GM12878 (cell line): Measurements from ENCODE around the gene COL3A1. TPM values are rescaled to one million over a fixed set of nuclear protein-coding genes. Genes with fewer than 3 reads are reported as not detected.
A peak's percentile ranks its signal among the peaks of the same experiment; 100 is the strongest.

Source experiments
- ASH2L ChIP-seq: fragments of 300-600, 200-600 bp; sonication (generic); IDR thresholded peaks from 2 replicates; pipeline ENCODE4 v1.6.1; 2017; ENCODE audit warnings: low read depth, mild to moderate bottlenecking, borderline replicate concordance
- BHLHE40 ChIP-seq, 2 experiments: fragments of 450-650 bp in 1 of 2; IDR thresholded peaks; 2 replicates each; pipeline ENCODE4 v1.6.1; 2011 to 2017; ENCODE audit warnings: low read depth in 2 of 2, borderline replicate concordance in 1 of 2, improper control_type of control experiment in 1 of 2, low read length in 1 of 2, mild to moderate bottlenecking in 1 of 2
- CREM ChIP-seq: IDR thresholded peaks from 2 replicates; pipeline ENCODE4 v1.6.1; 2014; ENCODE audit warnings: antibody characterized with exemption, low read depth
- EED ChIP-seq: sonication (generic); IDR thresholded peaks from 2 replicates; pipeline ENCODE4 v1.6.1; 2016; ENCODE audit warnings: antibody characterized with exemption, low read depth
- GABPA ChIP-seq: IDR thresholded peaks from 2 replicates; pipeline ENCODE4 v1.6.1; 2014; ENCODE audit warnings: antibody characterized with exemption, low read depth, mild to moderate bottlenecking, inconsistent platforms
- KLF5 ChIP-seq: fragments of 450-650 bp; IDR thresholded peaks from 2 replicates; pipeline ENCODE4 v1.6.1; 2014; ENCODE audit warnings: mild to moderate bottlenecking; ENCODE audit not compliant: partially characterized antibody
- MEF2B ChIP-seq: fragments of 450-650 bp; IDR thresholded peaks from 2 replicates; pipeline ENCODE4 v1.6.1; 2018; ENCODE audit warnings: mild to moderate bottlenecking, moderate library complexity; ENCODE audit not compliant: partially characterized antibody, poor library complexity, severe bottlenecking
- WRNIP1 ChIP-seq: IDR thresholded peaks from 2 replicates; pipeline ENCODE4 v1.6.1; 2011; ENCODE audit warnings: low read depth, low read length, improper control_type of control experiment, borderline replicate concordance
- ZNF274 ChIP-seq: IDR thresholded peaks from one replicate; pipeline ENCODE4 v1.8.0; 2011; ENCODE audit not compliant: insufficient read length, insufficient read depth
- ZNF622 ChIP-seq: fragments of 450-650 bp; IDR thresholded peaks from 2 replicates; pipeline ENCODE4 v1.6.1; 2017; ENCODE audit warnings: mild to moderate bottlenecking, inconsistent platforms
- ZZZ3 ChIP-seq: IDR thresholded peaks from 2 replicates; pipeline ENCODE4 v1.6.1; 2011; ENCODE audit warnings: low read depth; ENCODE audit not compliant: control insufficient read depth, insufficient read length
- polyA plus RNA-seq, 11 experiments: library from polyadenylated mRNA; depleted of rRNA in 4 of 11; unstranded in 6 of 11; stranded (reverse) in 5 of 11; fragments of >200 nt; fragmentation: Nextera tagmentation in 4 of 11; fragmentation: Illumina TruSeq in 1 of 11; extraction: Ambion mirVana in 4 of 11; extraction: Trizol in 1 of 11; gene quantifications; 1 replicate in 1 of 11; 2 replicates in 10 of 11; pipeline versions ENCODE4 v1.2.1 to v1.2.3, GENCODE V29; 2011 to 2016; ENCODE audit warnings: inconsistent platforms in 2 of 11, missing spikeins in 2 of 11, low read depth in 1 of 11
- total RNA-seq, 4 experiments: library from RNA; depleted of rRNA in 3 of 4; stranded (reverse); fragments of >200 nt in 3 of 4; fragmentation: Illumina TruSeq in 1 of 4; extraction: Trizol in 1 of 4; gene quantifications; 2 replicates each; pipeline versions ENCODE4 v1.2.1 to v1.2.3, GENCODE V29; 2013 to 2021
- TF ChIP-seq, protein P1 (sequence below): fragments of 150-350 bp; IDR thresholded peaks from 2 replicates; pipeline ENCODE4 v1.6.1; 2014; ENCODE audit warnings: mild to moderate bottlenecking, low read depth, low read length
- TF ChIP-seq, protein P2 (sequence below): fragments of 450-650 bp; IDR thresholded peaks from 2 replicates; pipeline ENCODE4 v1.6.1; 2017; ENCODE audit warnings: mild to moderate bottlenecking, low read depth, inconsistent platforms; ENCODE audit not compliant: poor library complexity, severe bottlenecking
- TF ChIP-seq, protein P3 (sequence below): fragments of 450-650 bp; formaldehyde crosslinking; IDR thresholded peaks from 2 replicates; pipeline ENCODE4 v1.4.0; 2022; ENCODE audit warnings: mild to moderate bottlenecking, moderate library complexity
- TF ChIP-seq, protein P4 (sequence below): fragments of 450-650 bp; conservative IDR thresholded peaks from 2 replicates; pipeline ENCODE4 v1.6.1; 2017; ENCODE audit warnings: mild to moderate bottlenecking, moderate library complexity
- TF ChIP-seq, protein P5 (sequence below): IDR thresholded peaks from 2 replicates; pipeline ENCODE4 v1.6.1; 2011; ENCODE audit warnings: low read depth, mild to moderate bottlenecking, low read length, moderate library complexity, borderline replicate concordance; ENCODE audit errors: extremely low read depth
- TF ChIP-seq, protein P6 (sequence below): fragments of 450-650 bp; IDR thresholded peaks from 2 replicates; pipeline ENCODE4 v1.6.1; 2017; ENCODE audit warnings: mild to moderate bottlenecking

Gene COL3A1
- total and polyA plus RNA-seq, 10 of the 15 experiments (the other 5 are each of a cell fraction or from before 2014, with no cell fraction given), result 0.04 to 0.67 (median 0.10) TPM; not detected in 2

DNA sequence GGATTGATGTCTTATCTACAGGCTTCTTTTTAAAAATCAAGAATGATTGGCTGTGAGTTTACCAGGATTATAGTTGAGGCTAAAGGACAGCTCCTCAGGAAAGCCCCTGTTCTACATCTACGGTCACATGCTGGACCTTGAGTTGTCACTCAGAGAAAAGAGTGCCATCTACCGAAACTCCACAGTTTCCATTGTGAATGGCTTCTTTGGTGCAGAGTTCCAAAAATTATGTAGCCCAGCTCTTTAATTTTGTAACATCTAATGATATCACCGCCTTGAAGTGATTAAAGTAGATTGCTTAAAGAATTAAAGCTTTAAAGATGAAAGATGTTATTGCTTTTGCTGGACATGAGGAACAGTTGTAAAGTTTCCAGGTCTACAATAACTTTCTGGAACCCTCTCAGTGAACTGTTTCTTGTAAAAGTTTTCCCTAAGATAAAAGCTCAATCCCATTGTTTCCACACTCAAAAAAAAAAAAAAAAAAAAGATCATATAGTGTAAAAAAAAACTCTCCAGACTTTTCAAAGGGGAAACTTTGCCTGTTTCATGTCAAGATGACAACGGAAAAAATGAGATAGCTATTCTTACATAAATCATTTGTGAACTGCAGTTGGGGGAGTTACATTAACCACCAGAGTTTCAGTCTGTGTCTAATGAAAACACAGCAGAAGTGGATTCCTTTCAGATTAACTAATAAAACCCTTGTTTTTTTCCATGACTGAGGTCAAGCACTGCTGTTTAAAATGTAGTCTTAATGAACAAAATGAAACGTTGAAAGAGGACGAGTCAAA, 4.3 kb downstream of the COL3A1 start (continued):
- no peak for TF ChIP-seq ZNF274
- TF ChIP-seq BHLHE40 (IDR thresholded peaks at IDR 0.05; ENCODE audit: borderline replicate concordance in 1 of 2, low read depth in 2 of 2, low read length in 1 of 2), result peak in 1 of 2 experiments; percentile 41; a peak in 1 of 4 replicates
- no peak for TF ChIP-seq MEF2B
- no peak for TF ChIP-seq WRNIP1
- no peak for TF ChIP-seq EED
- TF ChIP-seq, protein P1, sequence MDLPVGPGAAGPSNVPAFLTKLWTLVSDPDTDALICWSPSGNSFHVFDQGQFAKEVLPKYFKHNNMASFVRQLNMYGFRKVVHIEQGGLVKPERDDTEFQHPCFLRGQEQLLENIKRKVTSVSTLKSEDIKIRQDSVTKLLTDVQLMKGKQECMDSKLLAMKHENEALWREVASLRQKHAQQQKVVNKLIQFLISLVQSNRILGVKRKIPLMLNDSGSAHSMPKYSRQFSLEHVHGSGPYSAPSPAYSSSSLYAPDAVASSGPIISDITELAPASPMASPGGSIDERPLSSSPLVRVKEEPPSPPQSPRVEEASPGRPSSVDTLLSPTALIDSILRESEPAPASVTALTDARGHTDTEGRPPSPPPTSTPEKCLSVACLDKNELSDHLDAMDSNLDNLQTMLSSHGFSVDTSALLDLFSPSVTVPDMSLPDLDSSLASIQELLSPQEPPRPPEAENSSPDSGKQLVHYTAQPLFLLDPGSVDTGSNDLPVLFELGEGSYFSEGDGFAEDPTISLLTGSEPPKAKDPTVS, result no peak
- no peak for TF ChIP-seq ASH2L
- no peak for TF ChIP-seq KLF5
- TF ChIP-seq, protein P2, sequence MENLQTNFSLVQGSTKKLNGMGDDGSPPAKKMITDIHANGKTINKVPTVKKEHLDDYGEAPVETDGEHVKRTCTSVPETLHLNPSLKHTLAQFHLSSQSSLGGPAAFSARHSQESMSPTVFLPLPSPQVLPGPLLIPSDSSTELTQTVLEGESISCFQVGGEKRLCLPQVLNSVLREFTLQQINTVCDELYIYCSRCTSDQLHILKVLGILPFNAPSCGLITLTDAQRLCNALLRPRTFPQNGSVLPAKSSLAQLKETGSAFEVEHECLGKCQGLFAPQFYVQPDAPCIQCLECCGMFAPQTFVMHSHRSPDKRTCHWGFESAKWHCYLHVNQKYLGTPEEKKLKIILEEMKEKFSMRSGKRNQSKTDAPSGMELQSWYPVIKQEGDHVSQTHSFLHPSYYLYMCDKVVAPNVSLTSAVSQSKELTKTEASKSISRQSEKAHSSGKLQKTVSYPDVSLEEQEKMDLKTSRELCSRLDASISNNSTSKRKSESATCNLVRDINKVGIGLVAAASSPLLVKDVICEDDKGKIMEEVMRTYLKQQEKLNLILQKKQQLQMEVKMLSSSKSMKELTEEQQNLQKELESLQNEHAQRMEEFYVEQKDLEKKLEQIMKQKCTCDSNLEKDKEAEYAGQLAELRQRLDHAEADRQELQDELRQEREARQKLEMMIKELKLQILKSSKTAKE, result peak; percentile 42
- TF ChIP-seq, protein P3, sequence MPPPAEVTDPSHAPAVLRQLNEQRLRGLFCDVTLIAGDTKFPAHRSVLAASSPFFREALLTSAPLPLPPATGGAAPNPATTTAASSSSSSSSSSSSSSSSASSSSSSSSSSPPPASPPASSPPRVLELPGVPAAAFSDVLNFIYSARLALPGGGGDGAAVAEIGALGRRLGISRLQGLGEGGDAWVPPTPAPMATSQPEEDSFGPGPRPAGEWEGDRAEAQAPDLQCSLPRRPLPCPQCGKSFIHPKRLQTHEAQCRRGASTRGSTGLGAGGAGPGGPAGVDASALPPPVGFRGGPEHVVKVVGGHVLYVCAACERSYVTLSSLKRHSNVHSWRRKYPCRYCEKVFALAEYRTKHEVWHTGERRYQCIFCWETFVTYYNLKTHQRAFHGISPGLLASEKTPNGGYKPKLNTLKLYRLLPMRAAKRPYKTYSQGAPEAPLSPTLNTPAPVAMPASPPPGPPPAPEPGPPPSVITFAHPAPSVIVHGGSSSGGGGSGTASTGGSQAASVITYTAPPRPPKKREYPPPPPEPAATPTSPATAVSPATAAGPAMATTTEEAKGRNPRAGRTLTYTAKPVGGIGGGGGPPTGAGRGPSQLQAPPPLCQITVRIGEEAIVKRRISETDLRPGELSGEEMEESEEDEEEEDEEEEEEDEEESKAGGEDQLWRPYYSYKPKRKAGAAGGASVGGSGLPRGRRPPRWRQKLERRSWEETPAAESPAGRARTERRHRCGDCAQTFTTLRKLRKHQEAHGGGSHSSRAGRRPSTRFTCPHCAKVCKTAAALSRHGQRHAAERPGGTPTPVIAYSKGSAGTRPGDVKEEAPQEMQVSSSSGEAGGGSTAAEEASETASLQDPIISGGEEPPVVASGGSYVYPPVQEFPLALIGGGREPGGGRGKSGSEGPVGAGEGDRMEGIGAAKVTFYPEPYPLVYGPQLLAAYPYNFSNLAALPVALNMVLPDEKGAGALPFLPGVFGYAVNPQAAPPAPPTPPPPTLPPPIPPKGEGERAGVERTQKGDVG, result no peak
- TF ChIP-seq ZNF622, result no peak
- TF ChIP-seq, protein P4, sequence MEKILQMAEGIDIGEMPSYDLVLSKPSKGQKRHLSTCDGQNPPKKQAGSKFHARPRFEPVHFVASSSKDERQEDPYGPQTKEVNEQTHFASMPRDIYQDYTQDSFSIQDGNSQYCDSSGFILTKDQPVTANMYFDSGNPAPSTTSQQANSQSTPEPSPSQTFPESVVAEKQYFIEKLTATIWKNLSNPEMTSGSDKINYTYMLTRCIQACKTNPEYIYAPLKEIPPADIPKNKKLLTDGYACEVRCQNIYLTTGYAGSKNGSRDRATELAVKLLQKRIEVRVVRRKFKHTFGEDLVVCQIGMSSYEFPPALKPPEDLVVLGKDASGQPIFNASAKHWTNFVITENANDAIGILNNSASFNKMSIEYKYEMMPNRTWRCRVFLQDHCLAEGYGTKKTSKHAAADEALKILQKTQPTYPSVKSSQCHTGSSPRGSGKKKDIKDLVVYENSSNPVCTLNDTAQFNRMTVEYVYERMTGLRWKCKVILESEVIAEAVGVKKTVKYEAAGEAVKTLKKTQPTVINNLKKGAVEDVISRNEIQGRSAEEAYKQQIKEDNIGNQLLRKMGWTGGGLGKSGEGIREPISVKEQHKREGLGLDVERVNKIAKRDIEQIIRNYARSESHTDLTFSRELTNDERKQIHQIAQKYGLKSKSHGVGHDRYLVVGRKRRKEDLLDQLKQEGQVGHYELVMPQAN, result no peak
- TF ChIP-seq ZZZ3, result no peak
- TF ChIP-seq CREM, result peak; percentile 69; the same call in 1 of the 2 replicates
- TF ChIP-seq, protein P5, sequence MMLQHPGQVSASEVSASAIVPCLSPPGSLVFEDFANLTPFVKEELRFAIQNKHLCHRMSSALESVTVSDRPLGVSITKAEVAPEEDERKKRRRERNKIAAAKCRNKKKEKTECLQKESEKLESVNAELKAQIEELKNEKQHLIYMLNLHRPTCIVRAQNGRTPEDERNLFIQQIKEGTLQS, result no peak
- peak; percentile 39; the same call in 1 of the 2 replicates for TF ChIP-seq GABPA
- TF ChIP-seq, protein P6, sequence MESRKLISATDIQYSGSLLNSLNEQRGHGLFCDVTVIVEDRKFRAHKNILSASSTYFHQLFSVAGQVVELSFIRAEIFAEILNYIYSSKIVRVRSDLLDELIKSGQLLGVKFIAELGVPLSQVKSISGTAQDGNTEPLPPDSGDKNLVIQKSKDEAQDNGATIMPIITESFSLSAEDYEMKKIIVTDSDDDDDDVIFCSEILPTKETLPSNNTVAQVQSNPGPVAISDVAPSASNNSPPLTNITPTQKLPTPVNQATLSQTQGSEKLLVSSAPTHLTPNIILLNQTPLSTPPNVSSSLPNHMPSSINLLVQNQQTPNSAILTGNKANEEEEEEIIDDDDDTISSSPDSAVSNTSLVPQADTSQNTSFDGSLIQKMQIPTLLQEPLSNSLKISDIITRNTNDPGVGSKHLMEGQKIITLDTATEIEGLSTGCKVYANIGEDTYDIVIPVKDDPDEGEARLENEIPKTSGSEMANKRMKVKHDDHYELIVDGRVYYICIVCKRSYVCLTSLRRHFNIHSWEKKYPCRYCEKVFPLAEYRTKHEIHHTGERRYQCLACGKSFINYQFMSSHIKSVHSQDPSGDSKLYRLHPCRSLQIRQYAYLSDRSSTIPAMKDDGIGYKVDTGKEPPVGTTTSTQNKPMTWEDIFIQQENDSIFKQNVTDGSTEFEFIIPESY, result no peak
